GM12891 (cell line): ENCODE data around the gene FBXO24.

ENCODE experiments used
- DNase-seq: peaks from one replicate; pipeline ENCODE4 v3.0.0; 2011; ENCODE audit warnings: low spot score; ENCODE audit not compliant: insufficient read length
- FAIRE-seq: peaks from 2 replicates; lab custom pipeline; 2011; peaks lifted over from hg19 to GRCh38; lab: Jason Lieb, UNC
- PAX5 ChIP-seq: IDR thresholded peaks from 2 replicates; pipeline ENCODE4 v1.6.1; 2011; ENCODE audit warnings: low read length, moderate library complexity, mild to moderate bottlenecking; ENCODE audit not compliant: insufficient read depth, severe bottlenecking
- POLR2A ChIP-seq: IDR thresholded peaks from 2 replicates; pipeline ENCODE4 v1.6.1; 2011; ENCODE audit warnings: low read depth, low read length, control low read depth
- POLR2AphosphoS5 ChIP-seq: IDR thresholded peaks from 2 replicates; pipeline ENCODE4 v1.6.1; 2011; ENCODE audit warnings: low read depth, low read length, control low read depth
- POU2F2 ChIP-seq: IDR thresholded peaks from 2 replicates; pipeline ENCODE4 v1.6.1; 2011; ENCODE audit warnings: low read depth, mild to moderate bottlenecking, control low read depth, low read length, moderate library complexity
- SPI1 ChIP-seq: IDR thresholded peaks from 2 replicates; pipeline ENCODE4 v1.6.1; 2011; ENCODE audit warnings: low read depth, low read length, control low read depth
- TAF1 ChIP-seq: IDR thresholded peaks from 2 replicates; pipeline ENCODE4 v1.6.1; 2011; ENCODE audit warnings: low read depth, low read length, control low read depth

Gene FBXO24

GRCh38 chr7:100574362-100575205 is 11.5 kb upstream of the FBXO24 start:
- TF ChIP-seq TAF1 (no peak), POU2F2 (no peak), SPI1 (no peak), POLR2A (no peak), PAX5 (no peak), POLR2AphosphoS5 (no peak)
- DNase-seq (no peak), FAIRE-seq (no peak)

- no peak for TF ChIP-seq TAF1
- TF ChIP-seq POU2F2 = no peak
- no peak for TF ChIP-seq PAX5
- no peak for TF ChIP-seq POLR2A
- no peak for TF ChIP-seq POLR2AphosphoS5
- TF ChIP-seq SPI1 = no peak
- no peak for DNase-seq
- no peak for FAIRE-seq
These were observed 10.9 kb upstream of the FBXO24 start for GRCh38 chr7:100575206-100575631.

- TF ChIP-seq PAX5 (no peak), SPI1 (no peak), POU2F2 (no peak), TAF1 (no peak), POLR2AphosphoS5 (no peak), POLR2A (no peak)
- no peak for FAIRE-seq
These were observed 10.3 kb upstream of the FBXO24 start for GRCh38 chr7:100575746-100576383.

GRCh38 chr7:100576384-100576993 is 9.6 kb upstream of the FBXO24 start:
- no peak for TF ChIP-seq SPI1
- no peak for TF ChIP-seq TAF1
- no peak for TF ChIP-seq POLR2A
- TF ChIP-seq PAX5 = no peak
- no peak for TF ChIP-seq POU2F2
- TF ChIP-seq POLR2AphosphoS5 = no peak
- DNase-seq = no peak
- no peak for FAIRE-seq

More at GRCh38 chr7:100575746-100576383, 10.3 kb upstream of the FBXO24 start:
- DNase-seq = no peak

GRCh38 chr7:100577103-100577502 is 9.0 kb upstream of the FBXO24 start:
- FAIRE-seq = no peak
- no peak for TF ChIP-seq POLR2A
- no peak for TF ChIP-seq POU2F2
- no peak for DNase-seq

- TF ChIP-seq SPI1 = no peak
- no peak for TF ChIP-seq POLR2A
- TF ChIP-seq POU2F2 = no peak
- no peak for TF ChIP-seq PAX5
- no peak for TF ChIP-seq POLR2AphosphoS5
- no peak for TF ChIP-seq TAF1
- DNase-seq = no peak
- FAIRE-seq = no peak
These were observed 8.6 kb upstream of the FBXO24 start for GRCh38 chr7:100577507-100577906.

GRCh38 chr7:100578246-100579183 is 7.6 kb upstream of the FBXO24 start:
- TF ChIP-seq TAF1 (no peak), POU2F2 (no peak), SPI1 (no peak), POLR2A (no peak), PAX5 (no peak), POLR2AphosphoS5 (no peak)
- FAIRE-seq = no peak
- DNase-seq = no peak

- FAIRE-seq = peak; percentile 96
- TF ChIP-seq POLR2A = peak; percentile 17; the same call in 1 of the 2 replicates
- no peak for TF ChIP-seq TAF1
- DNase-seq = no peak
These were observed 5.5 kb upstream of the FBXO24 start for GRCh38 chr7:100580466-100581283.
